NCI-H2196 (cell line): Measurements from ENCODE around the gene SLC25A12.

ENCODE experiments used
- DNase-seq: peaks from one replicate; lab custom pipeline; 2025; ENCODE audit not compliant: unreplicated experiment; lab: John Stamatoyannopoulos, UW

The SLC25A12 gene

GRCh38 chr2:171889333-171889732 lies 4.7 kb downstream of the SLC25A12 start:
- DNase-seq, result no peak

DNA sequence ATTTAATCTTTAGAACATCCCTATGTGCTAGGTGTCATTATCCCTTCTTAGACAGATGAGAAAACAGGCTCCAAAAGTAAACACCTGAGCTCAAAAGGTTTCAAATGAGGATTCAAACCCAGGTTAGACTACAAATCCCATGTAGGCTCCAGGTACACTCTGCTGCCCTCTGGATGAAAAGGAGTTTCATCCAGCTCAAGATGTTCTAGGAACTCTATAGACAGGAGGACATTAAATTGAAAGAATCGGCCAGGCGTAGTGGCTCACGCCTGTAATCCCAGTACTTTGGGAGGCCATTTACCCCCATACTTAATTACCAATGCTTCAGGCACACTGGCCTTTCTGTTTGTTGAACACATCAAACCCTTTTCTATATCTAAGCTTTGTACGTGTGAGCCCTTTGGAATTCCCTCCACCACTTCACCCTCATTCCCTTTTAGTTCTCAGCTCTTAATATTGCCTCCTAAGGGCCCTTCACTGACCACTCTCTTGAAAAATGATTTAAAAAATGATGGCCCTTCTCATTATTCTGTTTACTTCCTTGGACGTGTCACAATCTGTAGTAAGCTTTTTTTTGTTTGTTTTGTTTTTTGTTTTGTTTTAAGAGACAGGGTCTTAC lies 10.7 kb downstream of the SLC25A12 start:
- DNase-seq, result peak; percentile 34

DNA sequence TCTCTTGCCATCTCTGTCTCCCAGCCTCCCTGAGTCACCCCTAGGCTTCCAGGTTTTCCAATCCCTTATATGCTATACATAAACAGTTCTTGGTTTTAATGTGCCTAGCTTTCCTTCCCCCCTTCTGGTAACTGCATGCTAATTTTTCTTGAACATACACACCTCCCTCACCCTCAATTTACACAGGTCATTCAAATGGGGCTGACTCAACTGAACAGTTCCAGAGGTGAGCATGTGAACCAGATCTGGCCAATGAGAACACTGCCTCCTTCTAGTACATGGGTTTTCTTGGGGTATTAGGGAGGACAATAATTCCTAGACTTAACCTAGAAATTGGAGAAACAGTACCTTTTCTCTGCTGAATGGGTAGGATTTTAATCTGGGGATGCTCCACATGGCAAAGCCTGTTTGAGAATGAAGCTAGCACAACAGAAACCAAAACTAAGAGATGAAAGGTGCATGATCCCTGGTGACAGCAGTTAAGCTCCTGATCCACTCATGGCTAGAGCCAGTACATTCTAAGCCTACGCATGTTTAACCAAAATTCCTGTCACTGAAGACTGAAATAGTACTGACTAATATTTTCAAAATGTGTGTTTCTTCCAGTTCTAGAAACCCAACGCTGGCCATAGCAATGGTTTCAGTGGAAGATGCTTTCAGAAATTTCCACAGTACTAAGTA lies 11.8 kb downstream of the SLC25A12 start:
- DNase-seq, result no peak

DNA sequence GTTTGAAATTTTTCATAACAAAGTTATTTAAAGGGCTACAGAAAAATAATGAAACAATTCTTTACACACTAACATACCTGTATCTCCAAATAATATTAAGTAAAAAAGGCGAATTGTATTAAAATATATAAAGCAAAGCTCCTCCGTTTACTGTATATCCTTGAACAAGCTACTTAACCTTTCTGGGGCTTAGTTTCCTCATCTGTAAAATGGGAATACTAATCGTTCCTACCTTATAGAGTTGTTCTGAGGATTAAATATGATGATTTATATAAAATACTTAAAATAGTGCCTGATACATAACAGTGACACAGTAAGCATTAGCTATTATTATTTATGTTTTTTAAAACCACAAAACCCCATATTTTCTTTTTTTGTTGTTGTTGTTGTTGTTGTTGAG lies 13.3 kb downstream of the SLC25A12 start:
- no peak for DNase-seq

DNA sequence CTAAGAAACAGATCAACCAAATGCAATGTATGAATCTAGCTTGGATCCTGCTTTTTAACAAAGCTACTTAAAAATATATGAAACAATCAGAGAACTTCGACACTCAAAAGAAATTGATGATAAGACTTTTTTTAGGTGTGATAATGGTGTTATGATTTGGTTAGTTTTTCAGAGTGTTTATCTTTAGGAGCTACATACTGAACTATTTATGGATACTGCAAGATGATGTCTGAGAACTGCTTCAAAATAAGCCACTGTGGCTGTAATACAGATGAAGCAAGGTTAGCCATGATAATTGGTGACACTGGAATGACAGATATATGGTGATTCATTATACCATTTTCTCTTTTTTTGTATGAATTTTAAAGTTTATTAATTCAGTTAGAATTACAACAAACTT lies 14.2 kb downstream of the SLC25A12 start:
- DNase-seq, result no peak

GRCh38 chr2:171878481-171878993 lies 15.5 kb downstream of the SLC25A12 start:
- peak; percentile 47 for DNase-seq

- DNase-seq, result no peak
Observed at GRCh38 chr2:171874963-171875362, 19.1 kb downstream of the SLC25A12 start.

DNA sequence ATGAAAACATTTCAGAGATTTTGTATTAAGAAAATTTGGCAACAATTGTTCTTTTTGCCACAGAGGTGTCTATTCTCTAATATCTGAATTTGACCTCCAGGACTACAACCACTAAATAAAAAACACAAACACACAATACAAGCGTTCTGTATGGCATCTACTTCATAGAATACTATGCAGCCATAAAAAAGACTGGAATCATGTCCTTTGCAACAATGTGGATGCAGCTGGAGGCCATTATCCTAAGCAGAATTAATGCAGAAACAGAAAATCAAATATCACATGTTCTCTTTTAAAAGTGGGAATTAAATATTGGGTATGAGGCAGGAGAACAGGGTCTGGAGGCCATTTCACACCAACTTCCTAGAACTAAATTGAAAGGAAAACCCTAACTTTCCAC lies 19.5 kb downstream of the SLC25A12 start:
- DNase-seq, result no peak

DNA sequence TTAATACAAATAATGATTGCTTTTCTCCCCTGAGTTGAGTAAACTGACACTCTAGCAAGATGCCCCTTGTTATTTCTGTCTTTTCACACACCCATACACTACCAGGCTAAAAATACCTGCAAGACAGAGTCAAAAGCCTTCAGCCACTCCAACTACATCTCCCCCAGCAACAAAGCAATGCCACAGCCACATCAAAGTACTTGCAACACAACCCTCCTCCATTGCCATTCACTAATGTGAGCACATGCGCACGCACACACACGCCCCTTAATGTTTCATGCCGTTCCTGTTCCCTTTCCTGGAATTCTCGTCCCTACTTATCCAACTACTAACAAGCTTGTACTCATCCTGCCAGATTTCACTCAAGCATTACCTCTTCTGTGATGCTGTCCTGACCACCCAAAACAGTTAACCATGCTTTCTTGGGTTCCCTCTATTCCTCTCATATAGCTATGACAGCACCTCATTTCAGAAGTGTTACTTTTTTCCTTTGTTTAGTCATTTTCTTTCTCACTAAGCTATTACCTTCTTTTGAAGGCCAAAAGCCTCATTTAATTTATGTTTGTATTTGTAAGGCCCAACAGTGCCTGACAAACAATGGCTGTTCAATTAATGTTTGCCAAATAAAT lies 29.6 kb downstream of the SLC25A12 start:
- DNase-seq, result no peak

DNA sequence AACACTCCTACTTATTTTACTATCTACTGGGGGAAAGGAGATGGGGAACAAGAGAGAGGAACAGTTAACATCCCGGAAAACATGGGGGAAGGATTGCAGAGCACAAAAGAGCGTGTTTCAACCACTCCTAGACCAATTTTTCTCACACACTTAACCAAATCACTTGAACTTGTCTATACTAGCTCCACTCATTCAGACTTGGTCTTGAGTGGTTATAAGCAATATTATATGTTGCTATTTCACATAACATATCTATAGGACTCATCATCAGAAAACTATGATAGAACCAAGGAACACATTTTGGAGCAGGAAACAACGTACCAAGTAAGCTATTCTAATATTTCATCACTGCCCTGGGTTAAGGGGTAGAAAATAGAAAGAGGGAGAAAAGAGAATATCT lies 31.5 kb downstream of the SLC25A12 start:
- DNase-seq, result no peak

- DNase-seq, result no peak
Observed at GRCh38 chr2:171858397-171858958, 35.6 kb downstream of the SLC25A12 start.

DNA sequence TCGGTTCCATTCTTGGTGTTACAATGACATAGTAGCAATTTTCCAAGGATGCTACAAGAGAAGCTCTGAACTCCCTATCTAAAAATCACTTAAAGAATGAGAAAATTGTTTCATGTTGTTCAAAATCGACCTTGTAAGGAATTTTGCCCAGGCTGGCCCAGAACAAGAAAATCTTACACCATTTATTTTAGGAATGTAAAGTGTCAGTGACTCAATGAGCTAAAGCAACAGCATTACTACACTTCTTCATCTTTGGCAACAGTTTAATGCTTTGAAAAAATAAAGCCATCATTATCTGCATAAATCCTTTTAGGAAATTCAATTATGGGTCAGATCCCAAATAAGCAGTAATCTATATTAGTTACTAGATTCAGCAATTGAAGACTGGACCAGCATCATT lies 38.6 kb downstream of the SLC25A12 start:
- no peak for DNase-seq

DNA sequence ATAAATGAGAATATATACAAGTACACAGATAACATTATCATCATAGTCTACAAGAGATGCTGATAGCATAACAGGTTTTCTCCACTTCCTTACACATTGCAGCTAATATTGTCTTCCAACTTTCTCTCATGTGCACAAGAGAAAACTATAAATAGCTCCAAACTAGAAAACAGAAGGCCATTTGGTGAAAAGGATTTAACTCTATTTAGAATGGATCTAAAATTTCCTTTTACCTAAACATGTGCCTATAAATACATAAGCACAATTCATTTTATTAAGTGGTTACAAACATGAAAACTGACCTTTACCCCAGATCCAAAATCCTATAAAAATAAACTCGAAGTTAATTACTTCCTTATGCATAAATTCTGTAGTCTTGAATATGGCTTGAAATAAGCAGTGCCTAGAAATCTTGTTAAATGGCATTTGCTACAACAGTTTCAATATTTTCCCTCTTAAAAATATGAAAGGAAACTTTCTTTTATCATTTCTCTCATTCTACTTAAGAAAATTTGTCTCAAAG lies 41.6 kb downstream of the SLC25A12 start:
- DNase-seq, result no peak

DNA sequence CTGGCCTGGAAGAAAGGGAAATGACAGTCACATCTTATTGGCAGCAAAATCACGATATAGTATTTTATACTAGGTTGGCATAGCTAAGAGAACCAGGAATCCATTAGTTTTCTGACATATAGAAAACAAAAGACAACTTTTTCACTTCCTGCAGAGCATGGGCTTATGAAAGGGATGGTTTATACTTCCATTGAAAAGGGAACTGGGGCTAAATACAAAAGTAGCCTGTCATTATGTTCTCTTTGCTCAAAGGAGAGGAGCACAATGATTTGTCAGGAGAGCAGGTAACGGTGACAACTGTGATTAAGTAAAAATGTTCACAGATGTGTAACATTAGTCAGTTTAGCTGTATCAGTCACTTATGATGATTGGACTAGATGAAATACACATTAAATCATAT lies 46.4 kb downstream of the SLC25A12 start:
- no peak for DNase-seq

DNA sequence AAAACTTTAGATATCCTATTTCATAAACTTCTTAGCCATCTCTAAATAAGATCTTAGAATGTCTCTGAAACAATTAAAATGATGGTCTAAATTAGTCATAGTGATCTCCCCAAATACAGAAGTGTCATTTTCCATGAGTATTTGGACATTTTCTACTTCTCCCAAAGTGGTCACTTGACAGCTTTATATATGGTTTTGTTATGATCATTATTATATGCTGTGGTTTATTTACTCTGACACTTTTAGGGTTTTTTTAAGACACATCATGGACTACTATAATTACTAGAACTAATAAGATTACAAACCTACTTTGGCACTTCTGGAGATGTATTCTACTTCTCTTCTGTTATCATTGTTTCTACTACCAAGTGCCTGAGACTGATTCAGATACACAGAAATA lies 47.1 kb downstream of the SLC25A12 start:
- no peak for DNase-seq

DNA sequence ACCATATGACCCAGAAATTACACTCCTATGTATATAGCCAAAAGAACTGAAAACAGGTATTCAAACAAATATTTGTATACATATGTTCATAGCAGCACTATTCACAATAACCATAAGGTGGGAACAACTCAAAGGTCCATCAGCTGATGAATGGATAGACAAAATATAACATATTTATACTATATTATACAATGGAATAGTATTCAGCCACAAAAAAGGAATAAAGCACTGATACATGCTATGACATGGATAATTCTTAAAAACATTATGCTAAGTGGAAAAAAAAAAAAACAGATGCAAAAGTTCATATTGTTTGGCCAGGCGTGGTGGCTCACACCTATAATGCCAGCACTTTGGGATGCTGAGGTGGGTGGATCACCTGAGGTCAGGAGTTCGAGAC lies 52.0 kb downstream of the SLC25A12 start:
- DNase-seq, result no peak

DNA sequence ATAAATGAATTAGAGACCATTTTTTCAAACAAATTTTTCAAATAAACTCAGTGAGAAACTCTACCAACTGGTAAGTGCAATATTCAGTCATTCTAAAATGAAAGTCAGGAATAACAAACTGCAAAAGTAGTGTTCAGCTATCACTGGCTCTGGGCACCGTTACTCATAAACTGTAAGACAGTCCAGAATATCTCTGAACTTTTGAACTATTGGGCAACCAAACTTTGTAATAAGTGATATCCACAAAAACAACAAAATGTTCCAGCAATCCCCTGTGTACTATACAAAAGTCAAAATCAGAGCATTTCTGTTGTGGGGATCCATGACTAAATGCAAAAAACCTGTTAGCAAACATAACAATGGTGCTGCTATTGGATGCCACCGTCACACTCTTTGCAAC lies 56.3 kb downstream of the SLC25A12 start:
- DNase-seq, result no peak

DNA sequence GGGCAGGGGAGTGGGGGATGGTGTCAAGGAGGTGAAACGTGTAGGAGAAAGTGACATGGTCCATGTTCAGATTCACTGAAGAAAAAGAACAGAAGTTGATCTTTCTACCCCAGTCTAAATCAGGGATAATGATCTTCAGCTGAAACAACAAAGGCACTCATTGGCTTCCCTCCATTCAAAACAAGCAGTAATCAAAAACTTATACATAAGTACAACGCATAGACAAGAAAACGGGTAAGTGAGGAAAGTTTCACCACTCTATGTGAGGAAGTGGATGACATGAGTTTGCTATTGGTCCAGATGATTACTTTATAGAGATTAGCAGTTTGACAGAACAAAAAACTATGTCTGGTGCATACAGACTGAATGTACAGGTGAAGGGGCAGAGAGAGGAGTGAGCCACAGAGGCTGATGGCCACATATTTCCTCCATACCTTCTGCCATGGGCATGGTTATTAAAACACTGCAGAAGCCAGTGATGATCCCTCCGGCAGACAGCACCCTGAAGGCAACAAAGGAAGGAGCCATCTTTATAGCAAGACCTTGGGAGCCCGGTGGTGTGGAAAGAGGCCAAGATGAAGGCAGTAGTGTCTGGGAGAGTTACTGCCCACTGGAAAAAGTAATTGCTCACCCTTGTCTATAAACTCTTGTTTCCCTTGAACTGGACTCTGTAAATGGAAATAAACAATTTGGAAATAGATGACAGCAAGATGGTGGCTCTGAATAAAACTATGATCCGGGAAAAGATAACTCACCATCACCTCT lies 57.7 kb downstream of the SLC25A12 start:
- DNase-seq, result no peak

DNA sequence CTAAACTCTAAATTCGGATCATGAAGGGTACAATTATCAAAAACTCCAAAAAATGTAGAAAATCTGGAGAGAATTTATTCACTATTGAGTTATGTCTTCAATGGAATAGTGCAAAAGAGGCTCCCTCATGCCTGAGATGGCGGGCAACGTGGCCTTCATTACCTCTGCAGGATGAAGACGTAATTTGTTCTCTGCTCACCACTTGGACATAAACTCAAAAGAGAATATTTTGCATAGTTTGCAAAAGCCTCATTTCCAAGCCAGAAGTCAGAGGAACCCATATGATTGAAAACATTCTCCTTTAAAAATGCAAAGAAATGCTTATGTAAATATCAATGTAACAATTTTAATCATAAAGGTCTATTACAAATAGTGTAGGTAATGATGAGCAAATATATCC lies 58.7 kb downstream of the SLC25A12 start:
- no peak for DNase-seq

GRCh38 chr2:171834286-171834685 lies 59.8 kb downstream of the SLC25A12 start:
- DNase-seq, result no peak

DNA sequence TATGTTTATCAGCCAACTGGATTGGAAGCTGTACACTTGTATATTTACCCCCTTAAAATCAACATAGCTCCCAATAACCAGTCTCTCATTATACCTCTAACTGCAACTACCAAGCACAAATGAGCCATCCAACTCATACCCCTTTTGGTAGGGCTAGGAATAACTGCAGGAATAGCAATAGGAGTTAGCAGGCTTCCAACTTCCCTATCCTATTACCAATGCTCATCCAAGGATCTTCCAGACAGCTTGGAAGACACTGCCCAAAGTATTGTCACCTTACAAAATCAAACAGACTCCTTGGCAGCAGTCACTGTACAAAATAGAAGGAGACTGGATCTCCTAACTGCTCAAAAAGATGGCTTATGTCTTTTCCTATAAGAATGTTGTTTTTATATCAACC lies 61.6 kb downstream of the SLC25A12 start:
- DNase-seq, result no peak
